ENCODE measurements around the gene CHGA.

- TF ChIP-seq EZH2 (IDR thresholded peaks at IDR 0.05; ENCODE audit: borderline replicate concordance) (no peak), CTCF (IDR thresholded peaks at IDR 0.05; ENCODE audit: poor library complexity) (no peak)
Measured at GRCh38 chr14:92942576-92942975, 19.6 kb downstream of the CHGA start.

Data from hepatocyte (in vitro differentiated cells).